ENCODE results near the gene TH.

Gene TH

DNA sequence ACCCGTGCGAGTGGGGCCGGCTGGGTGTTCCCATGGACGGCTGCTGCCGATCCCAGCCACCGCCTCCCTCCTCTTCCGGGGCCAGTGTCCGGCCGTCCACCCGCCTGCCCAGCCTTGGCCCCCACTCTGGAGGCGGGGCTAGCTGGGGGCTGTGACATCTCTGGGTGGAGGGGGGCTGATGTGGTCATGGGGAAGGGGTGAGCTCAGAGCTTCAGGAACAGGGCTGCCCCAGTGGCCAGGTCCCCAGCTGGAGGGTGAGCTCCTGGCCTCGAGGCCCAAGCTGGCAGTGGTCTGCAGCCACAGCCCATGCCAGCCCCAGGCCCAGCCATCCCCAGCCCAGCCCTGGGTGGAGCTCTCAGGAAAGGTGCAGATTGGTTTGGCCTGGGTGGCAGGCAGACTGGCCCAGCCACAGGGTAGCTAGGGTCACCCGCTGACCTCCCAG, 13.3 kb downstream of the TH start:
- no peak for DNase-seq

DNA sequence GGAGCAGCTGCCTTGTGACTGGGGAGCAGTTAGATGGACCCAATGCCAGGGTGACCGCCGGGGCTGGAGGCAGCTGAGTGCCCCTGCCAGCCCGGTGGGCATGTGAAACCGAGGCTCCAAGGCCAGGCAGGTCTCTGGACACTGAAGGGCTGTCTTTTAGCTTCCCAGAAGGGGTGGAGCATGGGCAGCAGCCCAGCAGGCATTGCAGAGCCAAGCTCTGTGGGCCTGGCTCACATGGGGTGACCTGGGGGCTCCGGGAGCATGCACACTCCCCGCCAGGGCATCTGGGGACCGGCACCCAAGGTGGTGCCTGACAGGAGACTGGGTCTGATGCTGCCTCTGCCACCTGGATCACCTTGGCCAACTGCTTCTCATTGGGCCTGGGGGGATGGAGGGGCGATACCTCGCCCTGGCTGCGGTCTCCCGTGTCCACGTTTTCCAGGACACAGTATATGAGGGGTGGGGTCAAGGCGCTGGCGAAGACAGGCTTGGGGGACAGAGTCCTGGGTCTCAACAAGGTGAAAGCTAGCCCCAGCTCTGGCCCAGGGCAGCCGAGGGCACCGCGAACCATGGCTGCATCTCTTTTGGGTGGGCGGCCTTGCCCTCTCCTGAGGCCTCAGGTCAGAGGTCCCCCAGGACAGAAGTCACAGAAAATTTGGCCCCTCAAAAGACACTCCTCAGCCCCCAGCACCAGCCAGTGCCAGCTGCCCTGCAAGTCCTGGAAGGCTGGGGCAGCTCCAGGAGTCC, 14.1 kb downstream of the TH start:
- DNase-seq = no peak

DNA sequence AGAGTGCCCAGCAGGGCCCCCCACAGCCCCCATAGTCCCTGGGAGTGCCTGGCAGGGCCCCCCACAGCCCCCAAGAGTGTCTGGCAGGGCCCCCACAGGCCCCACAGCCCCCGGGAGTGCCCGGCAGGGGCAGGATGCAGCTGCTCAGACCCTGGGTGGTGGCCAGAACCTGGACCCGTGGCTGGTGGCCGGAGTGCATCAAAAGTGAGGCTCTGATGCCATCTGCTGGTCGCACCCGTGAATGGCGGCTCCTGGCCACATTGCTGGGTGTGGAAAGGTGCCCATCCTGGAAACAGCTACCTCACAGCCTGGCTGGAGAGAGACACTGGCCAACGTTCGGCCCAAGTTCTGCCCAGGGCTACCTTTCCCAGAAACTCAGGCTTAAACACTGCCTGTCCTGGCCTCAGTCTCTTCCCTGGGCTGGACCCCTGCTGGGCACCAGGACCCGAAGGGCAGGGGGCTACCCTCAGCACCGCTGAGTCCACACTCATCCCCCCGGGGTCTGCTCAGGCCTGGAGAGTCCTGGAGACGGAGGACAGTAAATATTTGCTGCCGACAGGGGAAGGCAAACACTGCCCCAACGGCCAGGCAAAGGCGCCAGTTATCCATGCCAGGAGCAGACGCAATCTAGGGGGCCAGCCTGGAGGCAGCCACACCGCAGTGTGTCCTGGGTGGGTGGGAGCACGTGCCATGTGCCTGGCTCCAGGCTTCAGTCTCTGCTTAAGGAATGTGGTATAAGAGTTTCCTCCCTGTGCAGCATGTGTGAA, 15.0 kb downstream of the TH start:
- DNase-seq = peak; percentile 69

DNA sequence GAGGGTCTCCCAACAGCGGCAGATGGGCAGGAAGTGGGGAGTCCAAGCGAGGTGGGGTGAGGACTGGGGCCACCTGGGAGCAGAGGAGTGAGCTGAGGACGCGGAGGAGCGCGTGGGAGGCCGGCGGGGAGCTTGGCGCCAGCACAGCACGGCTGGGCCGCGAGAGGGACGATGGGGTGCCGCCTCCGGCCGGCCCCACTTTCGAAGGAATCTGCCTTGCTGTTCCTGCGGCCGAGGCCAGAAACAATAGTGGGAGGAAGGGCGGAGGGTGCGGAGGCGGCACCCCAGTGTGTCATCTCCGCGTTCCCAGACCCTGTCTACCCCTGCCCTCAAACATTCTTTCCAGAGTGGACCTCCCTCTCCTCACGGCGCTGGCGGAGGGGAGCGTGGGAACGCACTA, 16.1 kb downstream of the TH start:
- no peak for DNase-seq

DNA sequence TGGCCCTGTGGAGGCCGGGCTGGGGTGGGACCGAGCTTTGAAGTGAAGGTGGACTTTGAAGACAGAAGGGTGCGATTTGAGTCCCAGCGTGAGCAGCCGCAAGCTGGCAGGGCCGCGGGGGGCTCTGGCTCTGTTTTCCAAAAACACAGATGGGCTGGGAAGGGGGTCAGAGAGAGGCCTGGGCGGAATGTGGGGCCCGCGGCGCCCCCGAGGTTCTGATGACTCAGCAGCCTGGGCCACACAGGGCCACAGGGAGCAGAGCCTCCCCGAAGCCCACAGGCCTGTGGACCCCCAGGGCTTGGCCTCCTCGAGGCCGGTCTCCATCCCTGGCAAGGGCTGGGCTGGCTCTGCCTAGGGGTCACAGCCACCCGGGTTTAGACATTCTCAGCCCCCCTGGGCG, 16.7 kb downstream of the TH start:
- DNase-seq = no peak

DNA sequence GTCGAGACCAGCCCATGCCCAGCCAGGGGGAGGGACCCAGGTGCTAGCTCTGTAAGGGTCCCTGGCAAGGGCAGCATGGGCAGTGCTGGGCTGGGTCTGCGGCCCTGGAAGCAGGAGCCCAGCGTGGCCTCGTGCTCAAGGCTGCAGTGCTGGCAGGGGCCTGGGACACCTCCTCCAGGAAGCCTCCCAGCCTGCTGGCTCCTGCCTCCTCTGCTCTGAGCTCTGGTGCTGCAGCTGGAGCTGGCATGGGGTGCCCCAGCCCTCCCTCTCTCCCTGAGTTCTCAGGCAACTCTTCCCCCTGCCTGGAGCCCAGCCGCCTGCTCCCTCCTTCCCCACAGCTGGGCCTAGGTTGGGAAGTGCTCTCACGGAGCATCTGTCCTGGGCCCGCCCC, 17.4 kb downstream of the TH start:
- no peak for DNase-seq

DNA sequence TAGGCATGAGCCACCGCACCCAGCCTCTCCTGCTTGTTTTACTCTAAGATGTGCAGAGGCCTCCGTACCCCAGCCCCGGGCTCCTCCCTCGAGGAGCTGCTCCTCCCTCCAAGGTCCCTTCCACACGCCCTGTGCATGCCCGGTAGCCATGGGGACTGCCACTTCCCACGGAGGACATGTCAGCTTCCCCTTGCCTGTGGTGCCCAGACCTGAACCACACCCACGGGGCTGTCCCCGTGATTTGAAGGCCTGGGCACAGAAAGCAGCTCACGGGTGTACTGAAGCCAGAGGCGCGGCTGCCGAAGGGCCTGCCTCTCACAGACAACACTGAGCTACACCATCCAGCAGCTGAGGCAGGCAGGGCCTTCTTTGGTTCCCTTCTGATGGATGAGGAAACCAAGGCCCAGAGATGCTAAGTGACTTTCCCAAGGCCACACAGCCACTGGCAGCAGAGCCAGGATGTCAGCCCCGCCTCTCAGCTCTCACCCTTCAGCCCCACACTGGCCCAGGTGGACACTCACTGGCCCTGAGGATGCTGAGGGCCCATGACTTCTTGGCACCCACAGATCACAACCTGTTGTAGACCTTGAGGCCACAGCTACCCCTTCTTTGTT, 17.9 kb downstream of the TH start:
- DNase-seq = no peak

DNA sequence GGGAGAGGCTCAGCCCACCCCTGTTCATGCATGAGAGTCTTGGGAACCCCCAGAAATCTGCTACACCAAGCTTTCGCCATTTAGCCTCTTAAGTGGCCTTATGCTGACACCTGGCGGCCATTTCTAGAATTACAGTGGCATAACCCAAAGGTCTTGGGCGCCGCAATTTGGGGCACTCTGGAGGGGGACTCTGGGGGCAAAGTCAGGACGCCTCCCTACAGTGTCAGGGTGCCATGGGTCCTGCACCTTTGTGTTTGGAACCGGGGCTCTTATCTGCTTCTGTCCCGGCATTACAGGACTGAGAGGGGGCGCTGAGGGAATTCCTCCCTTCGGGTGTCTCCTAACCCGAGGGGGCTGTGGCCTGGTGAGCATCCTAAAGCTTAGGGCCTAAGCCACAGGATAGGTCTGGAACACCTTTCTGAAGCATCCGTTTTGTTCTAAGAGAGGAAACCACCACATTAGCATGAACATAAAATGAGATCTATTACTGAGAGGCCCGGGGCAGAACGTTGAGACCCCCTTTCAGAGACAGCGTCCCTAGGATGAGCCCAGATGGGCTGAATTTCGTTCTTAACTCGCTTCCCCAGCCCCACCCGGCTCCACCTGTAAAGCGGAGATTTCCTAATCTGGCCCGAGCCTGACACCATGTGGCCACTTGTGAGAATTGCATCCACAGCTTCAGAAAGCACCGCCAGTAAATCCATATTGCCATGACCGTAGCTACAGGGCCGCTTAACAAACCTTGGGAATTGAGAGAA, 19.9 kb downstream of the TH start:
- DNase-seq = peak; percentile 83

DNA sequence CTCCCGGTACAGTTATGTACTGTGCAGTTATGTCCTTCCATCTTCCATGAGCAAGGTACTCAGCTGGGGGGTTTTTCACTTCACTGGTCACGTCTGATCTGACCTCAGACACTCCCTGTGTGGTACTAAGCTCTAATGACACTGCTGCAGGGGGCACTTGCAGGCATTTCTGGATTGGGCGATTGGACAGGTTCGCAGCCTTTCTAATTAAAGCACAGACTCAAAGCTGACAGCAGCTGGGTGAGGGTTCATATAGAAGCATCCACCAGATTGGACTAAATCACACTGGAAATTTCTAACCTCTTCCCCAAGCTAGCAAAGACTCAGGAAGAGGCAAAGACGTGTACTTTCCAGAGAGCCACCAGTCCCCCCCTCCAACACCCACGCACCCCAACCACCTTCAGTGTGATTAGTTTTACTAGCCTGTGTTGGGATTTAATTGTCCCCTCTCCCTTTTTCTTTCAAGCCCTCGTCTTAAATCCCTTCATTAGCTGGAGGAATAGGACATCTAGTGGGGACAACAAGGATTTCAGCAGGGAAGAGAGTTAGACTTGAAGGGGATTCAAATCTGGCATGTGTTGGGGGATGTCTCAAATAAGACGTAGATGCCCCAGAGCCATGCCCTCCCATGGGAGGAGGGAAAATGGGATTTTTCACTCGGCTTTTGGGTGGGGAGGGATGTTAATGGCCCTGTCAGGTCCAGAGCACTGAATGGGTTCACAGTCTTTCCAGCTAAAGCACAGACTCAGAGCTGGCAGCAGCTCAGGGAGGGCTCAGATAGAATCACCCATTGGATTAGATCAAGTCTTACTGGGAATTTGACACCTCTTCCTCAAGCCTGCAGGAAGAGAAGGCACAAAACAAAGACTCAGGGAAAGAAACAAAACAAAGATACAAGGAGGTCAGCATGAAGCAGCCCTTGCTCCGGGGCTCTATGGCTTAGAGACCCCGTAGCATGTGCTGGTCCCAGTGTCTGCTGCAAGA, 21.5 kb downstream of the TH start:
- peak; percentile 20 for DNase-seq

DNA sequence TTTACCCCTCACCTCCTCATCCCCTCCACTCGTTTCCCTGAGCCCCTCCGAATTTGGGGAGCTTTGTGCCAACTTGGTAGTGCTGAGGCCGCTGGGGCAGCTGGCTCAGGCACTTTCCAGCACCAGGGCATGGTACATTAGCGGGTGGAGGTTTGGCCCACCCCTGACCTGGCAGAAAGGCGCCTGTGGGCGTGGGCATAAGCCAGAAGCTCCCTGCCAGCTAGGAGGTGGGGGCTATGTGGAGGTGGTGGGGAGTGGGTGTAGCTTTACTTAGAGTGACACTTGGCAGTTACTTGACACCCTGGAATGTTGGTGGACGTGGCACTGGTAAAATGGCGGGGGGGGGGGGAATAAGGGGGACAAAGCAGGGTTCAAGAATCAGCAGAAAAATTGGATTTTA, 22.2 kb downstream of the TH start:
- no peak for DNase-seq

DNA sequence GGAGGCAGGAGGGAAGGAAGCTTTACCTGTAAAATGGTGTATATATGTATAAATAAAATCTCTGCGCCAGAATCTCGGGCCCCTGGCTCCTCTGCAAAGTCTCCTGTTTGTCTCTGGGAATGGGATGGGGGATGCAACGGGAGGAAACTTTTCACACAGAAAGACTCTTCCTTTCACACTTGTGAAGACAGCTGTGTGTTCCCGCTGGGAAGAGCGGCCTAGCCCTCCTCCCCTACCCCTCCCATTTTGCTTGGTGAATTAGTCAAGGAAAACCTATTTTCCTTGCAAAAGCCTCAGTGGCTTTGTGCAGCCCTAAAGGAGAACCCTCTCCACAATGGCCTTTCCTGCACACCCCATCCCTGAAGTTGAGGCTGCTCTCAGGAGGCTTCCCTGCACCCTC, 23.0 kb downstream of the TH start:
- no peak for DNase-seq

DNA sequence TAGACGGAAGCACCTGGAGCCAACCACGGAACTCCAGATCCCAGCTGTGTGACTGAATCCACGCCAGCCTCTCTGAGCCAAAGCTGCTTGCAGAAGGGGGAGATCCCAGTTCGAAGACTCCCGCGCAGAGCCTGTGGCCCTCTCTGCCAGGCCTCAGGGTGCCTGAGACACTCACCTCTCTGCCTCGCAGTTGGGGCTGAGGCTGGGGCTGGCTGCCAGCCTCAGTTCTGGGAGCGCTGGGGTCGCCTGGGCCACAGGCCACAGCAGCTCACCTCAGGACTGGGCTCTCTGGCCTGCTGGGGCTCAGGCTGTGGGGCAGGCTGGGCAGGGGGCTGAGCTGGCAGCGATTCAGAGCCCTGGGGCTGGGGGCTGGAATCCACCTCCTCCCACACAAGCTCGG, 24.2 kb downstream of the TH start:
- no peak for DNase-seq

DNA sequence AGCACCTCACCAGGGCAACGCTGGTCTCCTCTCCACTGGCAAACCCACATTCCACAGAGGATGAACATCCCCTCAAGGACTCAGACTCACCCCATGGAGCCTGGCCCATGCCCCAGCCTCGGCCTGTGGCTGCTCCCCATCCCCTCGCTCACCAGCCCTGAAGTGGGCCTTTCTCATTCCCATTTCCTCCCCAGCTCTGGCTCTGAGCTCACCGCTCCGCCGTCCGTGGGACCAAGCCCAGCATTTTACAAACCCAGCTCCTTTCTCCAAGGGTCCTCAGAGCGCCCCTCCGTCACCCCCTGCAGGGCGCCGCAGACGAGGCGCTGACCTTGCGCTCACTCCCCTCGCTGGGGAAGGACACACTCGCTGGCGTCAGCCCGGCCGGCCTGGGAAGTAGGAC, 25.6 kb downstream of the TH start:
- DNase-seq = no peak

DNA sequence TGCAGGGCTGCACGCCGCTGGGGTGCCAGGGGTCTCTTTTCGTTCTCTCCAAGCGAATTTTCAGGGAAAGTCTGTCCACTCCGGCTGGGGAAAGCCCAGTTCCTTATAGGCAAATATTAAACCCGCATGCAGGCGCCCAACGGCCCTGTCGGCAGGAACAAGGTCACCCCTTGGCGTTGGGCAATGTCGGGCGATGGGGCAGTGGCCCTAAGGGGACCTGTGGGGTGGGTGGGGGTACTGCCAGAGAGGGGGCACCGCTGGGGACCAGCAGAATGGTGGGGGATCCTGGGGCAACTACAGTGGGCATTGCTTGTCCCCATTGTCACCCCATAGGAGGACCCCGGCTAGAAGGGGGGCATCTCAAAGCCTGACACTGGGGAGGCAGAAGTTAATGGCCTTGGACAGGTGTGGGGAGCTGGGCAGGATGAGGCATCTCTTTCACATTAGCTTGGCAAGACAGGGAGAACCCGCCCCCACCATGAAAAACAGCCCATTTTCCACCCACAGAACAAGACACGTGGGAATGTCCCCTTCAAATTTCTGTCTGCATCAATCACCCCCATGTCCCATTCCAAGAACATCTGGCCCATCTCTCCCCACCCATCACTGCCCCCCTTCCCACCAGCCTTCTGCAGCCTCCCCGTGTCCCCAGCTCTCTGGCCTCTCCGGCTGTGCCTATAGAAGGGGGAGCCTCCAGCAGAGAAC, 26.9 kb downstream of the TH start:
- no peak for DNase-seq

DNA sequence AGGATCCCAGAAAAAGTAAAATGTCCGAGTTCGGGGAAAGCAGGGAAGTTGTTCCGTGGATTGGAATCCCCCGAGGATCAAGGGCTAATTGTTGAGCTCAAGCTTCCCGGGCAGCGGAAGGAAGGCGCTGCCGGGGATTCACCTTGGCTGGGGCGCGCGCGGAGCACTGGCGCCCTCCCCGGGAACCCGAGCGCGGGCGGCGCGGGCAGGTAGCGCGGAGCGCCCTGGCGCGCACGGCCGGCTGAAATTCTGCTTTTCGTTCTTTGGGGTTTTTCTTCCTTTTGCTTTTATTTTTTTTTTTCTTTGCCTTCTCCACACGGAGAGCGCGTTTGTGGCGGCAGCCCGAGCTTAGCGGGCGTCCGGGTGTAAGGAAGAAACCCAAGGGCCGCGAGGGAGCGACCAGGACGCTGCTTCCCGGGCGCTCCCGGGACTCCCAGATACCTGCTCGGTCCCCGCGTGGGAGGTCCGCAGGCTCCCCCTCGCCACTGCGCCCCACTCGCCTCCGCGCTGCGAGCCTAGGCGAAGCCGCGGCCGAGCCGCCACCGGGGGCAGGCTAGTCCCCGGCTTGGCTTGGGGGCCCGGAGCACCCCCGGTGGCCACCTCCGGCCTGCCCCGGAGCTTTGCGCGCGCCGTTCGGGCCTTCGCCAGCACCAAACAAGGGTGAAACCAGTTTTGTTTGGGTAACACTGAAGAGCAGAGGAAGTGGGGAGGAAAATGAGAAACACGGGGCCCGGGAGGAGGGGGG, 27.6 kb downstream of the TH start:
- no peak for DNase-seq

DNA sequence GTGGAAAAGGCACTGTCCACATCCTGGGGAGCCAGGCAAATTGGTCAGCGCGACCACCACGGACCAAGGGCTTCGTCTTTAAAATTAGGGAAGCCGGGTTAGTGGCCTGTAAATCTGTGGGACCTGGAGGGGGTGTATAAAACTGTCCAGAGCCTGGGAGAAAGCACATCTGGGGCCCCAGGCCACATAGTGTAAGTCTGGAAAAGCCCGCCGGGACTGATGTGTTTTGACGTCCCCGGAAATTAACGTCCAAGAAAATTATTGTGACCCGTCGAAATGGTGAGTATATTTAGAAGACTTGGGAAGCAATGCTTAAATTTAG, 28.2 kb downstream of the TH start:
- DNase-seq = no peak

DNA sequence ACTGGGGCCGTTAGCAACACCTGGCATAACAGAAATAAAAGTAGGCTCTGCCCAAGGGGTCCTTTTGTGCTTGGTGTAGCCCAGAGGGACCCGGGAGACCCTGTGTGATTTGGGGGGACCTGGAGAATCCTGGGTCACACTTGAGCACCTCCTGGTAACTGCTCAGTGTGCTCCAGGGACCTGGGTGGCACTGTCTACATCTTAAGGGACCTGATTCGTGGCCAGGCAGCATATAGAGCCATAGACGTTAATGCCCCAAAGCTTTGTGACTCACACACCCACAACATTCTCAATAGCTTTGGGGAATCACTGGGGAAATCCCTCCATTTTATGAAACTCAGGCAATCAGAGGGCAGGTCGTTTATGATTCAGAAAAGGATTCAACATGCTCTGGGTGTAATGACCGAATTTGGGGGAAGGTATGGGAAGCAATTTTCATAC, 28.8 kb downstream of the TH start:
- no peak for DNase-seq

DNA sequence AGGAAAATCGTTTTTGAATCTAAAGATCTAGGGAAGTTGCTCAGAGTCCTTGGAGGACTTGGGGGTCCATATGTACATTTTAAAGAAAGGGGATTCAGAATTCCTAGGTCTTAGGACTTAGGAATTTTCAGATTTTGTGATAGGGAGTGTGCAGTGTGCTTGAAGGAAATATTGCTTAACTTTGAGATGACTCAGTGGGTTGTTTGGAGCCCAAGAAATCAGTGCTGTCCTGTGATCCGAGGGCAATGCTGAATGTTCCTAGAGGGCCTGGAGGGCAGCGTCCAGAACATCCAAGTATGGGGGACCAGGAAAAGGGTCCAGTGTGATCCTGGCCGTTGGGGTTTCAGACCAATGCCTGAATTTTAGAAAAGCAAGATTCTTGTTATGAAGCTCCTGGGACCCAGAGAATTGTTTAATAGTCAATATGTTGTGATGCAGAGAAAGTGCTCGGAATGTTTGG, 29.3 kb downstream of the TH start:
- no peak for DNase-seq

DNA sequence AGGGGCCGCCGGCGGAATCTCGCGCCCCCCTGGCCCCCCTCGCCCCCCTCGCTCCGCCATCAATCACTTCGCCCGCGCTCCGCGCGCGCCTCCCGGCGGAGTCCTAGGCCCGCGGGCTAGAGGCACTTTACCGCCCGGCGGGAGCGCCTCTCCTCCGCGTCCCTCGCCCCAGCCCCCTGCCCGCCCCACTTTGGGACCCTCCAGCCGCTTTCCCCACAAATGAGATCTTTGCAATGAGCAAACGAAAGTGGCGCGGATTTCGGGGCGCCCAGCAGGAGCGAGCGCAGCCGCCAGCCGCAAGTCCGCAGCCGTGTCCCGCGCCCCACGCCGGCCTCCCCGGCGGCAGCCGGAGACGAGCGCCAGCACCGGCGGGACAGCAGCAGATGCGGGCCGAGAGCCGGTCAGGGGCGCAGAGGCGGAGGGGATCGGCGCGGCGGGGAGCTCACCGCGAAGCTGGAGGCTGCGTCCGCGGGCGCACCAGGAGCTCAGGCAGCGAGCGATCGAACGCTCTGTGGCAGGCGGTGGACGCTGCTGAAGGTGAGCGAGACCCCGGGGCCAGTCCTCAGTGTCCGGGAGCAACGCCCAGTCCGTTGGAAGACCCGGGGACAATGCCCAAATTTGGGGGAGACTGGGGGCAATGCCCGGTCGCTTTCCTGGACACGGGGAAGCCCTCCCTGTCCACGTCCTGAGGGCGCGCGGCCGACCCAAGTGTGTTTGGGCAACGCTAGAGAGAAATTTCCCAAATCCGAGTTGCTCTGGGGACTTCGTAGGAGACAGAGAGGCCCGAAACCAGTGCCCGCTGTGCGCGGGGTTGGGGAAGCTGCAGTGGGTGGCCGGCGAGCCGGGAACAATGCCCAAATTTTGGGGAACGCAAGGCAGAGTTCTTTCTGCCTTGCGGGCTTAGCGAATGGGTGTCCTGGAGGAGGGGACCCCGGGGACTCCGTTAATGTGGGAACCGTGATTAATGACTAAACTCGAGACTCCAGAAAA, 30.9 kb downstream of the TH start:
- no peak for DNase-seq
